ENCODE measurements around the gene FHDC1.

The FHDC1 gene

GRCh38 chr4:152974468-152975379 is 38.6 kb downstream of the FHDC1 start:
- TF ChIP-seq, protein P1, sequence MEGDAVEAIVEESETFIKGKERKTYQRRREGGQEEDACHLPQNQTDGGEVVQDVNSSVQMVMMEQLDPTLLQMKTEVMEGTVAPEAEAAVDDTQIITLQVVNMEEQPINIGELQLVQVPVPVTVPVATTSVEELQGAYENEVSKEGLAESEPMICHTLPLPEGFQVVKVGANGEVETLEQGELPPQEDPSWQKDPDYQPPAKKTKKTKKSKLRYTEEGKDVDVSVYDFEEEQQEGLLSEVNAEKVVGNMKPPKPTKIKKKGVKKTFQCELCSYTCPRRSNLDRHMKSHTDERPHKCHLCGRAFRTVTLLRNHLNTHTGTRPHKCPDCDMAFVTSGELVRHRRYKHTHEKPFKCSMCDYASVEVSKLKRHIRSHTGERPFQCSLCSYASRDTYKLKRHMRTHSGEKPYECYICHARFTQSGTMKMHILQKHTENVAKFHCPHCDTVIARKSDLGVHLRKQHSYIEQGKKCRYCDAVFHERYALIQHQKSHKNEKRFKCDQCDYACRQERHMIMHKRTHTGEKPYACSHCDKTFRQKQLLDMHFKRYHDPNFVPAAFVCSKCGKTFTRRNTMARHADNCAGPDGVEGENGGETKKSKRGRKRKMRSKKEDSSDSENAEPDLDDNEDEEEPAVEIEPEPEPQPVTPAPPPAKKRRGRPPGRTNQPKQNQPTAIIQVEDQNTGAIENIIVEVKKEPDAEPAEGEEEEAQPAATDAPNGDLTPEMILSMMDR (IDR thresholded peaks at IDR 0.05; ENCODE audit: extremely low read depth, insufficient read depth, missing control alignments), result no peak
- no peak for DNase-seq (ENCODE audit: low spot score)
- in situ Hi-C loops (cut with MboI; ENCODE audit: low pct_unique_long_range_greater_than_20kb, low sequenced_read_pairs, unreplicated experiment), result no loop called here

DNA sequence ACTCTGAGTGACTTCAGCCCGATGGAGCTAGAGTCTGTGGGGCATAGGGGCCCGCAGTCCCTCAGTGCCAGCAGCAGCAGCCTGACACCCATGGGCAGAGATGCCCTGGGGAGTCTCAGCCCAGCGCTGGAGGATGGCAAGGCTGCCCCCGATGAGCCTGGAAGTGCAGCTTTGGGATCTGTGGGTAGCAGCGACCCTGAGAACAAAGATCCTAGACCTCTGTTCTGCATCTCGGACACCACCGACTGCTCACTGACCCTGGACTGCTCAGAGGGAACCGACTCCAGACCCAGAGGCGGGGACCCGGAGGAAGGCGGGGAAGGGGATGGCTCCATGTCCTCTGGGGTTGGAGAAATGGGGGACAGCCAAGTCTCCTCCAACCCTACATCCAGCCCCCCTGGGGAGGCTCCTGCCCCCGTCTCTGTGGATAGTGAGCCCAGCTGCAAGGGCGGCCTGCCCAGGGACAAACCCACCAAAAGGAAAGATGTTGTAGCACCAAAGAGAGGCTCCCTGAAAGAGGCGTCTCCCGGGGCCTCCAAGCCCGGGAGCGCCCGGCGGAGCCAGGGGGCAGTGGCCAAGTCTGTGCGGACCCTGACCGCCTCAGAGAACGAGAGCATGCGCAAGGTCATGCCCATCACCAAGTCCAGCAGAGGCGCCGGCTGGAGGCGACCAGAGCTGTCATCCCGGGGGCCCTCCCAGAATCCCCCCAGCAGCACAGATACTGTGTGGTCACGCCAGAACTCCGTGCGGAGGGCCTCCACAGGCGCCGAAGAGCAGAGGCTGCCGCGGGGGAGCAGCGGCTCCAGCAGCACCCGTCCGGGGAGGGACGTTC is 39.5 kb downstream of the FHDC1 start:
- TF ChIP-seq, protein P1 (IDR thresholded peaks at IDR 0.05; ENCODE audit: extremely low read depth, insufficient read depth, missing control alignments), result no peak
- DNase-seq (ENCODE audit: low spot score), result no peak
- in situ Hi-C loops (cut with MboI; ENCODE audit: low pct_unique_long_range_greater_than_20kb, low sequenced_read_pairs, unreplicated experiment), result no loop called here

GRCh38 chr4:152976212-152976761 is 40.2 kb downstream of the FHDC1 start:
- no peak for DNase-seq (ENCODE audit: low spot score)
- TF ChIP-seq, protein P1 (IDR thresholded peaks at IDR 0.05; ENCODE audit: extremely low read depth, insufficient read depth, missing control alignments), result no peak
- in situ Hi-C loops (cut with MboI; ENCODE audit: low pct_unique_long_range_greater_than_20kb, low sequenced_read_pairs, unreplicated experiment), result no loop called here

DNA sequence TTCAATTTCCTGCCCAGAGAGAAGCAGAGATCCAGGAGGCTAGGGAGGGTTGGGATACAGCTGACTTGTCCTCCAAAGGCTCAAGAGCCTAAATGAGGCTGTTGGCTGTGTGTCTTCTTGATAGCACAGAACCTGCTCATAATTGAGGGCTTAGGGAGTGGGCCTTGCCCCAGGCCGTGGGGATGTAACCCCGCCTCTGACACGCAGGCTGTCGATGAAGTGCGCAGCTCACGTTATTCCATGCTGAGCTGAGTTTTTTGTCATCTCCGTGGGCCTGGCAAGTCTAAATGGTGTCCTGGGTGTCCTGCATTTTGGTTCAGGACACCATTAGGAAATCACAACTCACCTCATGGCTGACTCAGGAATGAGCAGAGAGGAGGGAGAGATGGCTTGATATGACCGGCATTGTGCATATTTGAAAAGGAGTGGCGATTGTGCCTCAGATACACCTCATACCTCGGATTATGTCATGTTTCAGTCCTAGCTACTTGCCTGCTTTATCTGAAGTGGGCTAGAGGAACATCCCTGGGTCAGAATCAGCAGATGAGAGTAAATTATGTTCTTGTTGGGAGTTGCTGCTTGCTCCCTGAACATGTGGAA is 43.7 kb downstream of the FHDC1 start:
- TF ChIP-seq, protein P1 (IDR thresholded peaks at IDR 0.05; ENCODE audit: extremely low read depth, insufficient read depth, missing control alignments), result no peak
- DNase-seq (ENCODE audit: low spot score), result no peak
- in situ Hi-C loops (cut with MboI; ENCODE audit: low pct_unique_long_range_greater_than_20kb, low sequenced_read_pairs, unreplicated experiment), result no loop called here

DNA sequence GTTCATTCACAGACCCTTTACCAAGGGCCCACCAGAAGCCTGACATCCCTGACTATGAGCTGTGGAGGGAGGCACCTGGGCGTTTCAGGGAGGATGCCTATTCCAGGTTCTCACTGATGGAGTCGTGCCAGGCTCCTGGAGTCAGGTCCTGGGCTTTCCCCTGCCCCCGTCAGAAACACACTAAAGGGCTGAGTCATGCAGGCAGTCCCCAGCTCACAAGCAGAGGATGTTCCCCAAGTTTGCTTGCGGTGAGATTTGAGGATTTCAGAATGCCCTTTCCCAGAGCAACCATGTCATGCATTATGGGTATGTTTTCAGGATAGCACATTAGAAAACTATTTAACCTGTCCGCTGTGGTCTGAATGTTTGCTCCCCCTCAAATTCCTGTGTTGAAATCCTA is 45.2 kb downstream of the FHDC1 start:
- in situ Hi-C loops (cut with MboI; ENCODE audit: low pct_unique_long_range_greater_than_20kb, low sequenced_read_pairs, unreplicated experiment), result no loop called here
- DNase-seq (ENCODE audit: low spot score), result no peak
- TF ChIP-seq, protein P1 (IDR thresholded peaks at IDR 0.05; ENCODE audit: extremely low read depth, insufficient read depth, missing control alignments), result no peak

DNA sequence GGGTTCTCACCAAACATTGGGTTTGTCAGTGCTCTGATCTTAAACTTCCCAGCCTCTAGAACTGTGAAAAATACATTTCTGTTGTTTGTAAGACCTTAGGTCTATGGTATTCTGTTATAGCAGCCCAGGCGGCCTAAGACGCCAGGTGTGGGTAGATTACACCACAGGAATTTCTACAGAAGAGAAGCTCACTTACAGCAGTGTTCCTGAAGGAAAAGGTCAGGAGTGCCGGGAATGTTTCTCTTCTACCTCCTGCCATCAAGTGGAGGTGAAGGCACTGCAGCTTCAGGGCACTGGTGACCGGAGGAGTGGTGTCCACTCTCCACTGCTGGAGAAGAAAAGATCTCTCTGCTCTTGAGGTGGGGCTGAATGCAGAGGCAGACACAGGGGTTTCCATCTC is 45.7 kb downstream of the FHDC1 start:
- TF ChIP-seq, protein P1 (IDR thresholded peaks at IDR 0.05; ENCODE audit: extremely low read depth, insufficient read depth, missing control alignments), result no peak
- DNase-seq (ENCODE audit: low spot score), result no peak
- in situ Hi-C loops (cut with MboI; ENCODE audit: low pct_unique_long_range_greater_than_20kb, low sequenced_read_pairs, unreplicated experiment), result no loop called here
